GM12872 (cell line): ENCODE results near the gene HID1.

Experiments used
- TF ChIP-seq, protein P1 (sequence below): IDR thresholded peaks from 3 replicates; pipeline ENCODE4 v1.5.1; 2011; ENCODE audit warnings: low read depth, mild to moderate bottlenecking, low read length, moderate library complexity; ENCODE audit not compliant: insufficient read depth

HID1 gene

DNA sequence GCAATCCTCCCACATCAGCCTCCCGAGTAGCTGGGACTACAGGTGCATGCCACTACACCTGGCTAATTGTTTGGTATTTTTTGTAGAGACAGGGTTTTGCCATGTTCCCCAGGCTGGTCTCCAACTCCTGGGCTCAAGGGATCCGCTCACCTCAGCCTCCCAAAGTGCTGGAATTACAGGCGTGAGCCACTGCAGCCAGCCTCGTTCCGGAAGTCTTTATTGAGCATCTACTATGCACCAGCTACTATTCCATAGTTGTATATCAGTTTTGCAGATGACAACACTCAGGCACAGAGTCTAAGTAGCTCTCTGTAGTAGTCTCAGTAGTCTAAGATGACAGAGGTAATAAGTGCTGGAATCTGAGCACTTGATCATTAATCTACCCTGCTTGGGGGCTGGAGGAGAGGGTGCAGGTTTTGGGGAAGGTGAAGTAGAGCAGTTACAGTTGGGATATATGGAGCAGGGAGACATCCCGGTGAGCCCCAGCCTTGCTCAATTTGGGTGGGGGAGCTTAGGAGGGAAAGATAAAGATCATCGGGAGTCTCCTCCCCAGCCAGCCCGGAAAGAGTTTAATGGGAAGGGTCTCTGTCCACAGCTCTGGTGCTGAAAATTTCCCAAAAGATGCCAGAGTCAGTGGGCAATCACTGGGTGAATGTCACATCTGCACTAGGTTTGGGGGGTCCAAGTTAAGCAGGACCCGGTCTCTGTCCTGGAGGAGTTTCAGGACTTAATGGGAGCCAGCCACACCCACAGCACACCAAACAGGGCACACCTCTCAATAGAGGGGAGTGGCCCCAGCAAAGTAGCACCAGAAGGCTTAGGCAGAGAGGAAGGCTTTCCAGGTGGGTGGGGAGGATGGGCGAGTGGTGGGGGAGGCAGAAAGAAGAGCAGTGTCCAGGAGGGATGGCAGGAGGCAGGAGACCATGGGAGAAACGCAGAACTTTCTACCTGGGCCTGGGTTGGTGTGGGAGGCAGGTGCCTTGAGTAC lies 35.2 kb downstream of the HID1 start:
- TF ChIP-seq, protein P1, sequence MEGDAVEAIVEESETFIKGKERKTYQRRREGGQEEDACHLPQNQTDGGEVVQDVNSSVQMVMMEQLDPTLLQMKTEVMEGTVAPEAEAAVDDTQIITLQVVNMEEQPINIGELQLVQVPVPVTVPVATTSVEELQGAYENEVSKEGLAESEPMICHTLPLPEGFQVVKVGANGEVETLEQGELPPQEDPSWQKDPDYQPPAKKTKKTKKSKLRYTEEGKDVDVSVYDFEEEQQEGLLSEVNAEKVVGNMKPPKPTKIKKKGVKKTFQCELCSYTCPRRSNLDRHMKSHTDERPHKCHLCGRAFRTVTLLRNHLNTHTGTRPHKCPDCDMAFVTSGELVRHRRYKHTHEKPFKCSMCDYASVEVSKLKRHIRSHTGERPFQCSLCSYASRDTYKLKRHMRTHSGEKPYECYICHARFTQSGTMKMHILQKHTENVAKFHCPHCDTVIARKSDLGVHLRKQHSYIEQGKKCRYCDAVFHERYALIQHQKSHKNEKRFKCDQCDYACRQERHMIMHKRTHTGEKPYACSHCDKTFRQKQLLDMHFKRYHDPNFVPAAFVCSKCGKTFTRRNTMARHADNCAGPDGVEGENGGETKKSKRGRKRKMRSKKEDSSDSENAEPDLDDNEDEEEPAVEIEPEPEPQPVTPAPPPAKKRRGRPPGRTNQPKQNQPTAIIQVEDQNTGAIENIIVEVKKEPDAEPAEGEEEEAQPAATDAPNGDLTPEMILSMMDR: no peak

DNA sequence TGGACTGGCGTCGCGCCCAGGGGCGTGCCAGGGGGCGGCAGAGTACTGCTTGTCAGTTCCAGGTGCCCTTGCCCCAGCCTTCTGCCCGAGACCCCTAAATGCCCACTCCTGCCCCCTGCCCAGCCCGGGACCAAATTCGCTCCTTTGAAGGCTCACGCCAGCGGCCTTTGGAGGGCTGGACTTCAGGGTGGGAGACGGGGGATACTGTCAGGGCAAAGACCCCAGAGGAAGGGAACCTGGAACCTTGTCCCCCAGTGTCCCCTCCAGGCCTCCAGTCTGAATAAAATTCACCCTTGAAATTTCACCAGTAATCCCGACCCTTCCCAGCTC lies 36.1 kb downstream of the HID1 start:
- TF ChIP-seq, protein P1: no peak

DNA sequence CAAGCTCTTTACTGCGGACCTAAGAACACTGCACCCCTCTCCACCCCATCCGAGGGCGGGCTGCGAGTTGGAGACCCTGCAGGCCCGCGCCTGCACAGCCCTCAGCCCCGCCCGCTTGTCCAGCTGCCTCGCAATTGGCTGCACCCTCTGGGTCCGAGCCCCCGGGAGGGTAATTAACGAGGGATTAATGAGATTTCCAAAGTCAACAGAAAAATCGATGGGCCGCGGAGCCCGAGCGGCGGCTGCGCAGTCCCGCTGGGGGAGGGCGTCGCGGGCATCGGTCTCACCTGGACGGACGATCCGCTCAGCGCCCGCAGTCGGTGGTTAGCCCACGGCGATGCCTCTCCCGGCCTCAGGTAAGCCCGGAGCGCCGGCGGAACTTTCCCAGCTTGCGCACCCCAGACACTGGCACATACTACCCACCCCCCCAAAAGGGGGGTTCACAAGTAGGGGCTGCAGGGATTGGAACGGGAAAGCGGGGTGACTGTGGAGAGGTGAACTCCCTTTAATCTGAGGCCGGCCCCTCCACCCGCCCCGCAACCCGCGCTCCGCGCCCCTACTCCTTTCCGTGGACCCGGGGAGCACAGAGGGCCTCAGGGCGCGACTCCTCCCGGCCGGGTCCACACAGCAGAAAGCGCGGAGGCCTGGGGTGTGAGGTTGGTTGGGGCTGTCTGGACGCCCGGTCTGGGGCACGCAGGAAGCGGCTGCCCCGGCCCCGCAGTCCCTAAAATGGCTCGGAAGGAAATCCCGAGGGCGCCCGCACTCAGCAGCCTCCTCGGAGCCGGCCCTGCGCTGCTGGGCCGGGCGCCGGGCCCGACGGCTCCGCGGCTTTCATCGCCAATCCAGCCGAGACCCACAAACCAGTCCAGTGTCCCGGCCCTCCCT lies 36.7 kb downstream of the HID1 start, which contains the start of gene OTOP3:
Gene OTOP3, plus strand, starts transcription at position 314 of the 885 bp plus-strand sequence. Its CDS starts 24 bp downstream, at position 338.
- TF ChIP-seq, protein P1: no peak

DNA sequence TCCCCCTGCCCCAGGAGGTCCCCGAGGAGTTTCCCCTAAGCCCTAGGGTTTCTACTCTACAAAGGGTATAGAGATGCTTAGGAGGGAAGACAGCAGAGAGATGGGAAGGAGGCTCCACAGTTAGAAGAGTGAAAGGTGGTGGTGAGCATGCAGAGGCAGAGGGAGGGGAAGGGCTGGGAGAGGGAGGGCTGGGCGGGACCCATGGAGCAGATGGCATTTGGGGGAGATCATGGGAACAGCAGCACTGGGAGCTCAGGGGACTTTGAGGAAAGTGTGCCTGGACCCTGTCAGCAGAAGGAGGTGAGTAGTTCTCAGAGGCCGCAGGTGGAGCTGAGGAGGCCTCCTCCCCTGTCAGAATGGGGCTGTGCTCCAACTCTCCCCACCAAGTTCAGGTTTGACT lies 37.5 kb downstream of the HID1 start:
- TF ChIP-seq, protein P1: no peak

DNA sequence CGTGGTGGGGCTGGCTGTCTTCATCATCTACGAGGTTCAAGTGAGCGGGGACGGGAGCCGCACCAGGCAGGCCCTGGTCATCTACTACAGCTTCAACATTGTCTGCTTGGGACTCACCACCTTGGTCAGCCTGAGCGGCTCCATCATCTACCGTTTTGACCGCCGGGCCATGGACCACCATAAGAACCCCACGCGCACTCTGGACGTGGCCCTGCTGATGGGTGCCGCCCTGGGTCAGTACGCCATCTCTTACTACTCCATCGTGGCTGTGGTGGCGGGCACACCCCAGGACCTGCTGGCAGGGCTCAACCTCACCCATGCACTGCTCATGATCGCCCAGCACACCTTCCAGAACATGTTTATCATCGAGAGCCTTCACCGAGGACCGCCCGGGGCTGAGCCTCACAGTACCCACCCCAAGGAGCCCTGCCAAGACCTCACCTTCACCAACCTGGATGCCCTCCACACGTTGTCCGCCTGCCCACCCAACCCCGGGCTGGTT lies 42.0 kb downstream of the HID1 start:
- TF ChIP-seq, protein P1: no peak

DNA sequence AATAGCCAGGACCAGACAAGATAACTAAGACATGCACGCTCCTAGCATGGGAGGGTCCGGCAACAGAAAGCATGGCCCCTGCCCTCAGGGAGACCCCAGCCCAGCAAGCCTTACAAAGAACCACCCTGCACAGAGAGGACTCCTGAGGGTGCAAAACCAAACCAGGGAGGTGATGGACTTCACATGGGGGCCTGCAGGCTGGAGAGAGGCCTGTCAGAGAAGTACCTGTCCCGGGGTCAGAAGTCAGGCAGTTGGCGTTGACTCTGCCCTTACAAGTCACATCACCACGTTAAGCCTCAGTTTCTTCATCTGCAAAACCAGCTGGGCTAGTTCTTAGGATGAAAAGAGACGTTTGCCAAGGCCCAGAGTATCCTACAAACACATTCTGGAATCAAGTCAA lies 43.8 kb downstream of the HID1 start:
- TF ChIP-seq, protein P1: no peak

DNA sequence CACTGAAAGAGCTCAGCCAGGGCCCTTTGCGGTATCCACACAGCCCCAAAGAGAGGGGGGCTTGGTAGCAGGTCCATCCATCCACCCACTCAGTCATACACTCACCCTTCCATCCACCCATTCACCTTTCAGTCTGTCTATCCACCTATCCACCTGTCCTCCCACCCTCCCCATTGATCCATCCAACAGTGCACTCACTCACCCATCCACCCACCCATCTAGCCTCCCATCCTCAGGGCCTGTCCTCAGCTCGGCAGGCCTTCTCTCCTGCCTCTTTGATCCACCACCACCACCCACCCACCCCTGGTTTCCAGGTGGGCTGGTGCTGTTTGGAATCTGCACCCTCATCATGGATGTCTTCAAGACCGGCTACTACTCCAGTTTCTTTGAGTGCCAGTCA lies 47.3 kb downstream of the HID1 start:
- TF ChIP-seq, protein P1: no peak
